ENCODE data around the gene CHTF18. TPM values are rescaled to one million over a fixed set of nuclear protein-coding genes. Genes with fewer than 3 reads are reported as not detected.

The CHTF18 gene
- total and polyA plus RNA-seq, 2 of the 4 experiments (the other 2 are of a cell fraction), result 3.2 to 21.4 TPM

DNA sequence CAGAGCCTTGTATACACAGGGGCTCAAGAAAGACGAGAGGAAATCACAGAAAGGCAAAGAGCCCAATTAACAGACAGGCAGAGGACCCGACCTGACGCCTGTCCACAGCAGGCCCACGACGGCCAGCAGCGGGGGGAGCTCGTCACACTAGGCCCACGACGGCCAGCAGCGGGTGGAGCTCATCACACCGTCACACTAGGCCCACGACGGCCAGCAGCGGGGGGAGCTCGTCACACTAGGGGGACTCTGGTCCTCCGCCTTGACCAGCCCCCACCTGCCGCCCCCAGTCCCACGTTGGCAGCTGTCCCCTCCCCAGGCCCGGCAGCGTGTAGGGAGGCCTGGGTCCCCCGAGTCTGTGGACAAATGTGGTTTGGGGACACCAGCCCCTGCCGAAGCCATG lies 35.8 kb downstream of the CHTF18 start:
- in situ Hi-C loops (cut with MboI; ENCODE audit: low sequenced_read_pairs), result loop anchor here (25.0 kb wide), 1 partner anchor 388 kb away; no protein-coding TSS in a partner anchor

More for the DNA sequence above, 35.8 kb downstream of the CHTF18 start:
- WGBS, 2 experiments (ENCODE audit: extremely low coverage in 2 of 2, insufficient read length in 1 of 2), result 78% methylated on average over 17 of the region's 22 CpGs; no CpG with 5 or more reads in 1 of the 2 experiments
- Histone ChIP-seq H3K4me3 (ENCODE audit: insufficient read depth, low read depth, low read length) (no peak overlapping the region), H4K20me1 (ENCODE audit: insufficient read depth, low read length) (no peaks in the 10 kb centered on the region), H3K9me1 (ENCODE audit: insufficient read depth, low read length) (no peaks in the 10 kb centered on the region; the same call in 1 of the 2 replicates), H4K8ac (ENCODE audit: low read depth in 2 of 2, low read length in 2 of 2) (no peak overlapping the region), H4K5ac (ENCODE audit: low read depth, low read length) (no peak overlapping the region), H2AK5ac (ENCODE audit: low read depth, low read length) (no peak overlapping the region), H3K4me1 (ENCODE audit: control insufficient read depth, insufficient read depth, low read length) (peaks cover 4% of the 10 kb centered on the region; the same call in 1 of the 2 replicates), H3K9me3 (ENCODE audit: control insufficient read depth, insufficient read depth, low read length) (no peaks in the 10 kb centered on the region), H2BK120ac (ENCODE audit: low read depth, low read length) (no peak overlapping the region), H3K79me1 (ENCODE audit: low read depth in 1 of 2, low read length in 2 of 2) (no peaks in the 10 kb centered on the region), H3K27ac (ENCODE audit: insufficient read depth, low read length) (no peak overlapping the region), H3K23ac (ENCODE audit: low read depth, low read length) (no peak overlapping the region), H2BK5ac (ENCODE audit: low read depth, low read length, poor library complexity, severe bottlenecking) (no peak overlapping the region), H3K36me3 (ENCODE audit: control insufficient read depth, insufficient read depth, low read length) (no peaks in the 10 kb centered on the region), H2BK15ac (ENCODE audit: low read depth, low read length) (no peak overlapping the region), H3K14ac (replicated peaks; ENCODE audit: low read depth, low read length) (no peak overlapping the region), H3K4ac (ENCODE audit: low read depth, low read length) (no peak overlapping the region), H3K27me3 (ENCODE audit: control insufficient read depth, insufficient read depth, low read length) (peaks cover 30% of the 10 kb centered on the region), H2BK20ac (ENCODE audit: low read depth, low read length) (no peak overlapping the region), H2AK9ac (replicated peaks; ENCODE audit: low read depth, low read length, poor library complexity) (no peak overlapping the region), H3K9ac (ENCODE audit: low read depth, low read length) (no peak overlapping the region), H4K91ac (ENCODE audit: insufficient read depth, low read depth, low read length) (no peak overlapping the region), H3K56ac (ENCODE audit: extremely low read depth, insufficient read depth, low read length) (no peak overlapping the region), H2AFZ (replicated peaks; ENCODE audit: low read length, poor library complexity) (no peak overlapping the region), H3K4me2 (ENCODE audit: low read depth, low read length) (no peak overlapping the region), H3K18ac (ENCODE audit: low read depth, low read length) (no peak overlapping the region)
- no TSS peak for BruUV-seq (replicated peaks)
- CTCF ChIA-PET, result no interaction called here
- ATAC-seq (ENCODE audit: low read depth), result no peak
- POLR2A ChIA-PET (ENCODE audit: unreplicated experiment), result no interaction called here
- DNase-seq, result no peak
- intact Hi-C loops (cut with micrococcal nuclease), result no loop called here
- dilution Hi-C loops (cut with HindIII; ENCODE audit: low sequenced_read_pairs, unreplicated experiment), result no loop called here
- TF ChIP-seq RFX5 (IDR thresholded peaks at IDR 0.05; ENCODE audit: low read depth, low read length) (no peak), MAFK (IDR thresholded peaks at IDR 0.05; ENCODE audit: low read depth, low read length) (no peak)
- TF ChIP-seq, protein P1, sequence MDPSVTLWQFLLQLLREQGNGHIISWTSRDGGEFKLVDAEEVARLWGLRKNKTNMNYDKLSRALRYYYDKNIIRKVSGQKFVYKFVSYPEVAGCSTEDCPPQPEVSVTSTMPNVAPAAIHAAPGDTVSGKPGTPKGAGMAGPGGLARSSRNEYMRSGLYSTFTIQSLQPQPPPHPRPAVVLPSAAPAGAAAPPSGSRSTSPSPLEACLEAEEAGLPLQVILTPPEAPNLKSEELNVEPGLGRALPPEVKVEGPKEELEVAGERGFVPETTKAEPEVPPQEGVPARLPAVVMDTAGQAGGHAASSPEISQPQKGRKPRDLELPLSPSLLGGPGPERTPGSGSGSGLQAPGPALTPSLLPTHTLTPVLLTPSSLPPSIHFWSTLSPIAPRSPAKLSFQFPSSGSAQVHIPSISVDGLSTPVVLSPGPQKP (IDR thresholded peaks at IDR 0.05; ENCODE audit: borderline replicate concordance, low read depth, low read length), result no peak
